Measurements from ENCODE around the gene INPP4A.
"Not testable (repeated sequence)": the region's sequence is repeated elsewhere in the genome, so short reads cannot be mapped to it uniquely, and the experiment has no call there.

The INPP4A gene

DNA sequence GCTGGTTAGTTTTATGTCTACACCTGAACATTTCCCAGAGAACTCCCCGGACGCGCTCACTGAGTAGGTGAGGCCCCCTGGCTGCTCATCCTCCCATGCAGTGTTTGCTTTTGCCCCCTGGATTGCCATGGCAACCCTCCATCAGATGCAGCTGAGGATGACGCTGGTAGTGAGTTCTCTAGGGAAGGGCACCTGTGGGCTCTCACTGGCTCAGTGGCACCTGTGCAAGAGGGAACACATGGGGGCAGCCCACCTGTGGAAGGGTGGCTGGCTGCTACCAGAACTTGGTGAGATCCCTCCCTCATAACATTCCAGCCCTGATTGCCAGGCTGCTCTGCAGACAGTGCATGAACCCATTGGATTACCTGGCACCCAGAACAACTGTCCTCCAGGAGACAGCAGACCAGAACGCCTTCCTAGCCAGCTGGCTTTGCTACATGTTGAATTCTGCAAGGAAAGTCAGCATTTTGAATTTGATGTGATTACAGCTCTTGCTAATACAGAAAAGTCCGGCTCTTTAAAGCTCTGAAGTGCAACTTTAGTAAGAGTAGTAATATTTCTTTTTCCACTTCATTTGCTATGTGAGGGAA lies 142.0 kb downstream of the INPP4A start:
- no peaks in the 10 kb centered on the region for H3K9me3 ChIP-seq (ENCODE audit: control insufficient read depth, low read length)
- H3K4me1 ChIP-seq (ENCODE audit: control insufficient read depth, insufficient read depth, low read length, poor library complexity, severe bottlenecking): peaks cover 3% of the 10 kb centered on the region
- H3K27ac ChIP-seq (ENCODE audit: low read depth, low read length, severe bottlenecking): no peak overlapping the region
- 93 to 98% methylated on average over 2 to 5 of the region's 6 CpGs for WGBS, 2 experiments (ENCODE audit: insufficient coverage in 2 of 2)
- H3K36me3 ChIP-seq (ENCODE audit: control insufficient read depth, insufficient read depth, low read length): peaks cover 36% of the 10 kb centered on the region
- H3K4me3 ChIP-seq (ENCODE audit: extremely low read depth, insufficient read depth, low read length, poor library complexity, severe bottlenecking): no peak overlapping the region

GRCh38 chr2:98588880-98589431 lies 144.3 kb downstream of the INPP4A start:
- H3K36me3 ChIP-seq (ENCODE audit: control insufficient read depth, insufficient read depth, low read length): peaks cover 39% of the 10 kb centered on the region

GRCh38 chr2:98589489-98589888 lies 144.8 kb downstream of the INPP4A start:
- no peak overlapping the region for H3K27ac ChIP-seq (ENCODE audit: low read depth, low read length, severe bottlenecking)
- H3K4me3 ChIP-seq (ENCODE audit: extremely low read depth, insufficient read depth, low read length, poor library complexity, severe bottlenecking): no peak overlapping the region
- WGBS, 2 experiments (ENCODE audit: insufficient coverage in 2 of 2): 92 to 100% methylated on average over 2 to 4 of the region's 4 CpGs
- peaks cover 41% of the 10 kb centered on the region for H3K36me3 ChIP-seq (ENCODE audit: control insufficient read depth, insufficient read depth, low read length)
- peaks cover 5% of the 10 kb centered on the region for H3K4me1 ChIP-seq (ENCODE audit: control insufficient read depth, insufficient read depth, low read length, poor library complexity, severe bottlenecking)
- H3K9me3 ChIP-seq (ENCODE audit: control insufficient read depth, low read length): no peaks in the 10 kb centered on the region

More at GRCh38 chr2:98588880-98589431, 144.3 kb downstream of the INPP4A start:
- Histone ChIP-seq H3K27ac (ENCODE audit: low read depth, low read length, severe bottlenecking) (no peak overlapping the region), H3K4me1 (ENCODE audit: control insufficient read depth, insufficient read depth, low read length, poor library complexity, severe bottlenecking) (peaks cover 5% of the 10 kb centered on the region), H3K4me3 (ENCODE audit: extremely low read depth, insufficient read depth, low read length, poor library complexity, severe bottlenecking) (no peak overlapping the region), H3K9me3 (ENCODE audit: control insufficient read depth, low read length) (no peaks in the 10 kb centered on the region)
- WGBS, 2 experiments (ENCODE audit: insufficient coverage in 2 of 2): 80 to 93% methylated on average over 4 of the region's 4 CpGs

- Histone ChIP-seq H3K4me1 (ENCODE audit: control insufficient read depth, insufficient read depth, low read length, poor library complexity, severe bottlenecking) (peaks cover 5% of the 10 kb centered on the region), H3K27ac (ENCODE audit: low read depth, low read length, severe bottlenecking) (no peak overlapping the region), H3K36me3 (ENCODE audit: control insufficient read depth, insufficient read depth, low read length) (peaks cover 33% of the 10 kb centered on the region), H3K9me3 (ENCODE audit: control insufficient read depth, low read length) (no peaks in the 10 kb centered on the region), H3K4me3 (ENCODE audit: extremely low read depth, insufficient read depth, low read length, poor library complexity, severe bottlenecking) (no peak overlapping the region)
- WGBS, 2 experiments (ENCODE audit: insufficient coverage in 2 of 2): 90 to 99% methylated on average over 7 to 8 of the region's 8 CpGs
These were observed 147.9 kb downstream of the INPP4A start for GRCh38 chr2:98592565-98592964.

- not testable (repeated sequence) for H3K4me1 ChIP-seq (ENCODE audit: control insufficient read depth, insufficient read depth, low read length, poor library complexity, severe bottlenecking); H3K9me3 ChIP-seq (ENCODE audit: control insufficient read depth, low read length); H3K27ac ChIP-seq (ENCODE audit: low read depth, low read length, severe bottlenecking); H3K4me3 ChIP-seq (ENCODE audit: extremely low read depth, insufficient read depth, low read length, poor library complexity, severe bottlenecking)
- peaks cover 41% of the 10 kb centered on the region for H3K36me3 ChIP-seq (ENCODE audit: control insufficient read depth, insufficient read depth, low read length)
- no CpG with 5 or more reads among the region's 4 CpGs for WGBS, 2 experiments (ENCODE audit: insufficient coverage in 2 of 2)
These were observed 150.0 kb downstream of the INPP4A start for GRCh38 chr2:98594665-98595064.

GRCh38 chr2:98598781-98599428 lies 154.2 kb downstream of the INPP4A start:
- no CpG with 5 or more reads among the region's 1 CpG for WGBS, 2 experiments (ENCODE audit: insufficient coverage in 2 of 2)

DNA sequence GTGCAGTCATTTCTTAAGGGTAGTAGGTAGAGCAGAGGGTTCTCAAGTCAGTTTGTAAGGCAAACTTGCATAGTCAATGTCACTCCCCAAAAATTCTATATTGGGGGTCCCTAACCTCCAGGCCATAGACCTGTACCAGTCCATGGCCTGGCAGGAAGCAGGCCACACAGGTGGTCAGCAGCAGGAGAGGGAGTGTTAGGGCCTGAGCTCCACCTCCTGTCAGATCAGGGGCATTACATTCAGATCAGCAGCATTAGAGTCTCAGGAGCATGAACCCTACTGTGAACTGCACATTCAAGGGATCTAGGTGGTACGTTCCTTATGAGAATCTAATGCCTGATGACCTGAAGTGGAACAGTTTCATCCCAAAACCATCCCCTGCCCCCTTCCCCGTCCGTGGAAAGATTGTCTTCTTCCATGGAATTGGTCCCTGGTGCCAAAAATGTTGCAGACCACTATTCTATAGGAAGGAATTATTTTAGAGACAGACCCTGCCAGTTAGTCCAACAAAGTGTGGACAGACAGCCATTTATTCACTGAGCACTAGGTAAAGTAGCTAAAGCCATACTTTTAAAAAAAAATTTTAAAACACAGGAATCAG lies 157.0 kb downstream of the INPP4A start:
- Histone ChIP-seq H3K9me3 (ENCODE audit: control insufficient read depth, low read length) (no peaks in the 10 kb centered on the region), H3K4me3 (ENCODE audit: extremely low read depth, insufficient read depth, low read length, poor library complexity, severe bottlenecking) (no peak overlapping the region), H3K27ac (ENCODE audit: low read depth, low read length, severe bottlenecking) (no peak overlapping the region), H3K4me1 (ENCODE audit: control insufficient read depth, insufficient read depth, low read length, poor library complexity, severe bottlenecking) (no peaks in the 10 kb centered on the region), H3K36me3 (ENCODE audit: control insufficient read depth, insufficient read depth, low read length) (peaks cover 45% of the 10 kb centered on the region)
- 50 to 80% methylated on average over 1 to 2 of the region's 3 CpGs for WGBS, 2 experiments (ENCODE audit: insufficient coverage in 2 of 2)

More at GRCh38 chr2:98598781-98599428, 154.2 kb downstream of the INPP4A start:
- Histone ChIP-seq H3K36me3 (ENCODE audit: control insufficient read depth, insufficient read depth, low read length) (peaks cover 51% of the 10 kb centered on the region), H3K4me3 (ENCODE audit: extremely low read depth, insufficient read depth, low read length, poor library complexity, severe bottlenecking) (no peak overlapping the region), H3K9me3 (ENCODE audit: control insufficient read depth, low read length) (no peaks in the 10 kb centered on the region), H3K27ac (ENCODE audit: low read depth, low read length, severe bottlenecking) (no peak overlapping the region), H3K4me1 (ENCODE audit: control insufficient read depth, insufficient read depth, low read length, poor library complexity, severe bottlenecking) (no peaks in the 10 kb centered on the region)

- Histone ChIP-seq H3K4me1 (ENCODE audit: control insufficient read depth, insufficient read depth, low read length, poor library complexity, severe bottlenecking) (peaks cover 2% of the 10 kb centered on the region), H3K4me3 (ENCODE audit: extremely low read depth, insufficient read depth, low read length, poor library complexity, severe bottlenecking) (no peak overlapping the region), H3K36me3 (ENCODE audit: control insufficient read depth, insufficient read depth, low read length) (peaks cover 31% of the 10 kb centered on the region), H3K27ac (ENCODE audit: low read depth, low read length, severe bottlenecking) (no peak overlapping the region), H3K9me3 (ENCODE audit: control insufficient read depth, low read length) (no peaks in the 10 kb centered on the region)
- WGBS, 2 experiments (ENCODE audit: insufficient coverage in 2 of 2): 94 to 100% methylated on average over 1 to 2 of the region's 2 CpGs
These were observed 159.9 kb downstream of the INPP4A start for GRCh38 chr2:98604547-98604946.

DNA sequence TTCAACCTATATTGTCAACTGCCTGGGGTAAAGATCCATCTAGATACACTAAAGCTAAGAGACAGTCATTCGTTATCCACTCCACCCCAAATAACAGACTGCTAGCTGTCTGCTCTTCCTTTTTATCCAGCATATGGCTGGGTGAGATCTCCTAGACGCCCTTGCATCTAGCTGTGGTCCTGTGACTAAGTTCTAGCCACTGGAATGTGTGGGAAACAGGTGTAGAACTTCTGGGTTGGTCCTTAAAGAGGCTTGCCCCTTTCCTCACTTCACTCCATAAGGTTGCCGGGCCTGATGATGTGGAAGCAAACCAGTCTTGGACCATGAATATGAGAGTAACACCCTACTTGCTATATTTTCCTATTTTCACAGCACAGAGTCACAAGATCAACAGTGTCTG lies 160.4 kb downstream of the INPP4A start:
- 100% methylated on average over 1 to 3 of the region's 3 CpGs for WGBS, 2 experiments (ENCODE audit: insufficient coverage in 2 of 2)
- Histone ChIP-seq H3K4me3 (ENCODE audit: extremely low read depth, insufficient read depth, low read length, poor library complexity, severe bottlenecking) (no peak overlapping the region), H3K4me1 (ENCODE audit: control insufficient read depth, insufficient read depth, low read length, poor library complexity, severe bottlenecking) (peaks cover 7% of the 10 kb centered on the region), H3K36me3 (ENCODE audit: control insufficient read depth, insufficient read depth, low read length) (peaks cover 28% of the 10 kb centered on the region), H3K27ac (ENCODE audit: low read depth, low read length, severe bottlenecking) (no peak overlapping the region), H3K9me3 (ENCODE audit: control insufficient read depth, low read length) (no peaks in the 10 kb centered on the region)

GRCh38 chr2:98606431-98606830 lies 161.8 kb downstream of the INPP4A start:
- H3K4me3 ChIP-seq (ENCODE audit: extremely low read depth, insufficient read depth, low read length, poor library complexity, severe bottlenecking): no peak overlapping the region
- H3K36me3 ChIP-seq (ENCODE audit: control insufficient read depth, insufficient read depth, low read length): peaks cover 34% of the 10 kb centered on the region
- no peak overlapping the region for H3K27ac ChIP-seq (ENCODE audit: low read depth, low read length, severe bottlenecking)
- H3K4me1 ChIP-seq (ENCODE audit: control insufficient read depth, insufficient read depth, low read length, poor library complexity, severe bottlenecking): peaks cover 8% of the 10 kb centered on the region
- no peaks in the 10 kb centered on the region for H3K9me3 ChIP-seq (ENCODE audit: control insufficient read depth, low read length)
- WGBS, 2 experiments (ENCODE audit: insufficient coverage in 2 of 2): 89 to 97% methylated on average over 7 of the region's 7 CpGs

Data from mesodermal cell (in vitro differentiated cells).